Mammary epithelial cell (primary cell): ENCODE results near the gene GOLGA8A.

Experiments used
- EZH2 ChIP-seq: IDR thresholded peaks from 2 replicates; pipeline ENCODE4 v1.6.1; 2012; ENCODE audit warnings: low read length, inconsistent platforms, borderline replicate concordance
- TF ChIP-seq, protein P1 (sequence below), 2 donors: IDR thresholded peaks in 1 of 2; conservative IDR thresholded peaks in 1 of 2; 2 replicates each; pipeline ENCODE4 v1.5.1; 2011 to 2012; ENCODE audit warnings: inconsistent platforms in 2 of 2, low read length in 2 of 2, mild to moderate bottlenecking in 2 of 2, control low read depth in 1 of 2, low read depth in 1 of 2; ENCODE audit not compliant: insufficient read depth in 1 of 2; ENCODE audit errors: extremely low read depth in 1 of 2

DNA sequence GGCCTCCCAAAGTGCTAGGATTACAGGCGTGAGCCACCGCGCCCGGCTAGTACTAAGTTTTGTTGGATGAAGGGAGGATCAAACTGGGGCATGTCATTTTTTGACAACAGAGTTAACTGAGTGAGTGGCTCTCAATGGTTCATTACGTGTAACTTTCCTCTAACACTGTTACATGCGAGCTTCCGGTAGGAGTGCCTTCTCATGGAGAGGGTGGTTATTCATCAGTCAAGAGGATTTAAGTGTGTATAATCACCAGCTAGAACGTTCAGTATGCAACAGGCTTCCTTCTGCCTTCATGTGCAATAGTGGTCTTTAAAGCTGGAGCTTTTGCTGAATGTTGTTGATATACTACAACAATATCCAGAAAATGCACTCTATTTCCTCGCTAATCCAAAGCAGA is 19.1 kb upstream of the GOLGA8A start:
- TF ChIP-seq EZH2, result no peak
- TF ChIP-seq, protein P1, sequence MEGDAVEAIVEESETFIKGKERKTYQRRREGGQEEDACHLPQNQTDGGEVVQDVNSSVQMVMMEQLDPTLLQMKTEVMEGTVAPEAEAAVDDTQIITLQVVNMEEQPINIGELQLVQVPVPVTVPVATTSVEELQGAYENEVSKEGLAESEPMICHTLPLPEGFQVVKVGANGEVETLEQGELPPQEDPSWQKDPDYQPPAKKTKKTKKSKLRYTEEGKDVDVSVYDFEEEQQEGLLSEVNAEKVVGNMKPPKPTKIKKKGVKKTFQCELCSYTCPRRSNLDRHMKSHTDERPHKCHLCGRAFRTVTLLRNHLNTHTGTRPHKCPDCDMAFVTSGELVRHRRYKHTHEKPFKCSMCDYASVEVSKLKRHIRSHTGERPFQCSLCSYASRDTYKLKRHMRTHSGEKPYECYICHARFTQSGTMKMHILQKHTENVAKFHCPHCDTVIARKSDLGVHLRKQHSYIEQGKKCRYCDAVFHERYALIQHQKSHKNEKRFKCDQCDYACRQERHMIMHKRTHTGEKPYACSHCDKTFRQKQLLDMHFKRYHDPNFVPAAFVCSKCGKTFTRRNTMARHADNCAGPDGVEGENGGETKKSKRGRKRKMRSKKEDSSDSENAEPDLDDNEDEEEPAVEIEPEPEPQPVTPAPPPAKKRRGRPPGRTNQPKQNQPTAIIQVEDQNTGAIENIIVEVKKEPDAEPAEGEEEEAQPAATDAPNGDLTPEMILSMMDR (conservative IDR thresholded peaks at IDR 0.05 in 1 of 2, IDR thresholded peaks at IDR 0.05 in 1 of 2; ENCODE audit: extremely low read depth in 1 of 2, insufficient read depth in 1 of 2, low read depth in 1 of 2, low read length in 2 of 2), result no peak
